Esophagus squamous epithelium (tissue), 5 donors: ENCODE data around the gene CDK16. TPM values are rescaled to one million over a fixed set of nuclear protein-coding genes. Genes with fewer than 3 reads are reported as not detected.

Experiments used
- DNase-seq: peaks from one replicate; lab custom pipeline; 2025; lab: John Stamatoyannopoulos, UW
- H3K27ac ChIP-seq, 4 donors: fragments of 200-600 bp; sonication (generic); one replicate each; pipeline ENCODE4 v1.5.1; 2016 to 2019; ENCODE audit warnings: mild to moderate bottlenecking in 1 of 4
- H3K27me3 ChIP-seq, 4 donors: fragments of 200-600 bp; sonication (generic); 1 replicate in 3 of 4; 2 replicates in 1 of 4; pipeline versions ENCODE4 v1.5.1 to v1.6.0; 2017 to 2021; ENCODE audit warnings: antibody characterized with exemption in 1 of 4
- H3K36me3 ChIP-seq, 3 donors: fragments of 200-600 bp; sonication (generic); one replicate each; pipeline ENCODE4 v1.5.1; 2016 to 2019
- H3K4me1 ChIP-seq, 3 donors: fragments of 200-600 bp; sonication (generic); one replicate each; pipeline ENCODE4 v1.5.1; 2017 to 2019
- H3K4me3 ChIP-seq, 4 donors: fragments of 200-600 bp; sonication (generic); 1 replicate in 3 of 4; 2 replicates in 1 of 4; pipeline ENCODE4 v1.5.1; 2016 to 2019; ENCODE audit warnings: mild to moderate bottlenecking in 2 of 4, moderate library complexity in 1 of 4
- H3K9me3 ChIP-seq, 3 donors: fragments of 200-600 bp; sonication (generic); one replicate each; pipeline ENCODE4 v1.5.1; 2016 to 2019
- CTCF ChIP-seq, 6 experiments: fragments of 450-650 bp in 4 of 6; fragments of 200-600 bp in 2 of 6; sonication (generic) in 2 of 6; IDR thresholded peaks; one replicate each; pipeline ENCODE4 v1.5.1; 2016 to 2019; ENCODE audit warnings: antibody characterized with exemption in 6 of 6, mild to moderate bottlenecking in 4 of 6, moderate library complexity in 4 of 6
- POLR2A ChIP-seq, 4 donors: fragments of 450-650 bp; IDR thresholded peaks; one replicate each; pipeline ENCODE4 v1.6.1; 2017; ENCODE audit warnings: antibody characterized with exemption in 4 of 4, mild to moderate bottlenecking in 4 of 4, moderate library complexity in 3 of 4
- WGBS, 2 donors: methylation state at CpG; one replicate each; pipeline ENCODE4 v1.1.5; 2018; 5-methylcytosine and 5-hydroxymethylcytosine counted together
- intact Hi-C: fragments of 100-400 bp; cut with DNase I; formaldehyde crosslinking; loops from one replicate; pipeline ENCODE4 v1.15.0; 2022
- total RNA-seq, 4 donors: library from RNA; depleted of rRNA; stranded (reverse); fragments of >200 nt; gene quantifications; one replicate each; pipeline ENCODE4 v1.1.0, GENCODE V29; 2016
- donor health status: DM: yes; HTN: yes; CAD: no.

Gene CDK16
- total RNA-seq, 4 donors from 2014 or later, result 78.1 to 115 (median 99.4) TPM

DNA sequence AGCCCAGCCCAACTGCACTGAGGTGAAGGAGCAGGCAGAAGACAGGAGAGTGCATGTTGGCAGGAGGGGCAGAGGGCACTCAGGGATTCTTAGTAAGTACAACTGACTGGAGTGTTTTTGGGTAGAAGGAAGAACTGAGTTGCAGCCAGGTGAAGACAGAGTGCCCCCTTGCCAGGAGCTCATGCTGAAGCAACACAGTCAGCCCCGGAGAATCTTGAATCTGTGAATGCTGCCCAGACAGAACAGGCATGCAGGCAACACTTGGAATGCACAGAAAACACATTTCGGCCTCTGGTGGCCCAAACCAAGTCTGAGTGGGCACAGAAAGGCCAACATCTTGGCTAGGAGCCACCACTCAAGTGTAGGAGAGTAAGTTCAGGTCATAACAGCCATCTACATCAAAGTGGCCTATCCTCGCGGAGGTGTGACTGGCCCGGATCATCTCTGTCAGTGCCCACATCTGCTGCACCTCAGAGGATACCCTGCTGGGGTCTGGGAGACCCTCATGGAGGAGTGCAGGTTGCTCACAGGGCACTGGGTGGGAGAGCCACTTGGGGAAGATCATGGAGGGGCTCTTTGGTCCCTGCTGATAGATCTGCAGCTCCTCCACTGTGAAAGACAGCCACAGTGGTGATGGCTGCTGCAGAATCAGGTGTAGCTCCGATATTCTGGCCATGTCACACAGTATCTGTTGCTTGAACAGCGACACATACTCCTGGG is 54.7 kb downstream of the CDK16 start:
- no peak for TF ChIP-seq POLR2A (IDR thresholded peaks at IDR 0.05)
- TF ChIP-seq CTCF (IDR thresholded peaks at IDR 0.05), result no peak
- DNase-seq, result no peak
- H3K27me3 ChIP-seq, result no peaks in the 10 kb centered on the region
- no peaks in the 10 kb centered on the region for H3K36me3 ChIP-seq
- H3K9me3 ChIP-seq, result no peaks in the 10 kb centered on the region
- intact Hi-C loops, result no loop called here
- no peak overlapping the region for H3K27ac ChIP-seq
- H3K4me1 ChIP-seq, result no peaks in the 10 kb centered on the region
- WGBS, 2 donors, result 81 to 83% methylated on average over 2 to 5 of the region's 7 CpGs
- H3K4me3 ChIP-seq, result no peak overlapping the region

DNA sequence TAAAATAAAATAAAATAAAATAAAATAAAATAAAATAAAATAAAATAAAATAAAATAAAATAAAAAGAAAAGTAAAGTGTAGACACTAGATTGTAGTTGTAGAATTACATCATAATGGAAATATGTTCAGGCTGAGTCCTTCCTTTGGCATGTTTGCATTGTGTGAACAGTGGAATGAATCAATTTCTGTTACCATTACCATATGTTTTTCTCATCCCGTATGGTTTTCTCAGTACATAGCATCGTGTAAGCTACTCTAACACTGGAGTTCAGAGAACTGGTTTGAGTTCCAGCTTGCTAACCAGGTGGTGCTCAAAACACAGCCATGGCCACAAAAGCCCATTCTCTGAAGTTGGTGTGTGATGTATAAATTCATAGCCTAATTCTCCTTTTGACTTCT is 60.2 kb downstream of the CDK16 start:
- Histone ChIP-seq H3K27me3 (no peaks in the 10 kb centered on the region), H3K36me3 (no peaks in the 10 kb centered on the region), H3K4me3 (no peak overlapping the region), H3K9me3 (no peaks in the 10 kb centered on the region), H3K27ac (no peak overlapping the region), H3K4me1 (no peaks in the 10 kb centered on the region)
- TF ChIP-seq POLR2A (IDR thresholded peaks at IDR 0.05) (no peak), CTCF (IDR thresholded peaks at IDR 0.05) (no peak)
- DNase-seq, result no peak
- WGBS, 2 donors, result 32 to 65% methylated on average over 2 of the region's 2 CpGs
- intact Hi-C loops, result no loop called here

Other genes with a start within 250 kb of the CDK16 start
- 1 to 10 TPM in 1 of 4 donors, under 1 TPM in 2, not detected in 1; 0.44 to 3.8 (median 0.75) TPM for gene RGN, start 140.2 kb upstream of the CDK16 start, total RNA-seq
- gene NDUFB11, start 74.0 kb upstream of the CDK16 start, total RNA-seq, result 10 to 100 TPM; 41.4 to 74.6 (median 59.8) TPM
- gene RBM10, start 73.5 kb upstream of the CDK16 start, total RNA-seq, result 10 to 100 TPM; 28.1 to 35.6 (median 28.6) TPM
- 100 to 1,000 TPM; 126 to 238 (median 153) TPM for gene UBA1, start 24.9 kb upstream of the CDK16 start, total RNA-seq
- 10 to 100 TPM in 3 of 4 donors, 1 to 10 TPM in 1; 6.6 to 26.9 (median 21.3) TPM for gene USP11, start 14.3 kb downstream of the CDK16 start, total RNA-seq
- under 1 TPM in 2 of 4 donors, not detected in 2; 0.19 to 0.35 TPM for gene ZNF157, start 151.9 kb downstream of the CDK16 start, total RNA-seq